Renal cortex interstitium (tissue), 15 donors: ENCODE measurements around the gene CABCOCO1. TPM values are rescaled to one million over a fixed set of nuclear protein-coding genes. Genes with fewer than 3 reads are reported as not detected.

Source experiments
- DNase-seq, 11 donors: peaks; one replicate each; pipeline ENCODE4 v3.0.0-alpha.2; 2013; ENCODE audit warnings: low read depth in 9 of 11, low spot score in 4 of 11; ENCODE audit errors: extremely low read depth in 1 of 11
- long read RNA-seq, 16 experiments: transcript quantifications; one replicate each; lab custom pipeline, GENCODE V29; 2026
- polyA plus RNA-seq, 3 donors: library from polyadenylated mRNA; unstranded; fragments of 120-200 nt; gene quantifications; one replicate each; pipeline ENCODE4 v1.2.1, GENCODE V29; 2013; ENCODE audit not compliant: insufficient read length in 3 of 3

CABCOCO1 gene, protein sequence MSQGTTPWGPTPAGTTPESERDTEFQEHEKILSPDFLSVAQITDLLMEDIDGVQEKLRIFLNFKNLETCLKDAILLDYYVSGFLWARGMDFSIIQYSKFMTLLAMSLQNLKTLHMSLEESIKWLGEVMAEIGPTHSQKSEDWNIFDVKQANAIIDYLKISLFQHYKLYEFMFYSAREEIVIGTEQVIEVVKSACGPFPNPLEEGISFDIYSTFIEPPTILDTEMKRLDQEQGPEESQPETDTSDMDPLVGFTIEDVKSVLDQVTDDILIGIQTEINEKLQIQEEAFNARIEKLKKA
- 1 to 10 TPM; 1.7 to 2.6 (median 1.9) TPM for polyA plus RNA-seq
- long read RNA-seq, donor 1 = 0 reads
- long read RNA-seq, donor 2 = 0 reads
- long read RNA-seq, donor 3 = 0 reads
- long read RNA-seq, donor 4 = 0 reads
- long read RNA-seq, donor 5 = 0 reads
- long read RNA-seq, donor 6 = 0 reads
- long read RNA-seq, donor 7 = 0 reads
- long read RNA-seq, donor 8 = 0 reads
- long read RNA-seq, donor 9 = 0 reads
- long read RNA-seq, donor 10, partial matches to known transcripts = 0 of 1 reads
- long read RNA-seq, donor 10, other reads (novel, unspliced or antisense) = 0 of 1 reads
- long read RNA-seq, donor 11, partial matches to known transcripts = 0 of 2 reads
- long read RNA-seq, donor 11, other reads (novel, unspliced or antisense) = 0 of 2 reads
- long read RNA-seq, donor 12 = 0 reads
- long read RNA-seq, donor 13 = 0 reads
- long read RNA-seq, donor 14 = 0 reads
- long read RNA-seq, donor 15 = 0 reads
- long read RNA-seq, donor 16 = 0 reads

DNA sequence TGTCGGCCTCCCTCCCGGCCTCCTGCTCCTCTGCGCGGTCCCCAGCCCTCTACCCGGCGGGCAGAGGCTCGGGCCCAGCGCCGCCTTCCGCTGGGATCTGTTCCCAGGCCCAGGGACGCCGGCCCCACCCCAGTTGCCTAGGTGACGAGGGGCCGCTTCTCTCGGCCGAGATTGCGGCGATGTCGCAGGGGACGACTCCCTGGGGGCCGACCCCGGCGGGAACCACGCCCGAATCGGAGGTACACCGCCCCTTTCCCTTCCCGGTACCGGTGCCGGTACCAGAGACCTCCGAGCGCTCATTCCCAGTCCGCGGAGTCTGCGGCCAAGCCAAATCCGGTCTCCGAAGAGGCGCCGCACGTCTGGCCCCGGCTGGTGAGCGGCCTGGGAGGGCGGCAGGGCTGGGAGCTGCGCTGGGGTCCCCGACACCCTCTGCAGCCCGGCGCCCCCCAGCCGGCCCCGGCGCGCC is at the start of gene CABCOCO1:
CABCOCO1 (plus strand) TSS at position 136 of the 466 bp plus-strand sequence; CDS start at position 180, 44 bp downstream.
- peak; percentile 28 to 75 (median 59) for DNase-seq

DNA sequence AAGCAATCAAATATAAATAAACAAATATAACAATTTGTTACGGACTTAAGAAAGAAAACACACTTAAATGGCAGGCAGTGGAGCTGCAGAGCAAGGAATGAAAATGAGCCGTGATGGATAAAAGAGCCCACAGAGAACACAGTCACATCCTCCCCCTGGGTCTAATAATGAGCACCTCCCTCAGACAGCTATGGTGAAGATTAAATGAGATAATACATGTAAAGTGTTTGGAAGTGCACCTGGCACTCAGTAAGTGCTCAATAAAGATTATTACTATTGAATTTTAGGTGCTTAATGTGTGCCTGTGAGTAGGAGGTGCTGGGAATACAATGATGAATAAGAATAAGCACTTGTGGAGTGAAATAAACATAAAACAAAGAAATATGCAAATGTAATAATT is 49.1 kb upstream of the CABCOCO1 start:
- DNase-seq = no peak

DNA sequence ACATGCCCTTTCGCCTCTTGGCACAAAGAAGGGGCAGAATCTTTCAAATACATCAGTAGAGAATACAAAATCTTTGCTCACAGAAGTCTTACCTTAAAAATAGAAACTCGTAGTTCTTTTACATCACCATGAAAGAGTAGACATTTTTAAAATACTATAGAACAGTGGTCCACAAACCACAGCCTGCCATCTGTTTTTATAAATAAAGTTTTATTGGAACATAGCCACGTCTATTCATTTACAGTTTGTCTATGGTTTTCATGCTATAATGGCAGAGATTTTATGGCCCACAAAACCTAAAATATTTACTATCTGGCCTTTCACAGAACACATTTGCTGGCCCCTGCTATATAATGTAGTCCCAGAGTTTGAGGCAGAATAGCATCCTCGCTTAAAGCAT is 46.1 kb upstream of the CABCOCO1 start:
- no peak for DNase-seq

DNA sequence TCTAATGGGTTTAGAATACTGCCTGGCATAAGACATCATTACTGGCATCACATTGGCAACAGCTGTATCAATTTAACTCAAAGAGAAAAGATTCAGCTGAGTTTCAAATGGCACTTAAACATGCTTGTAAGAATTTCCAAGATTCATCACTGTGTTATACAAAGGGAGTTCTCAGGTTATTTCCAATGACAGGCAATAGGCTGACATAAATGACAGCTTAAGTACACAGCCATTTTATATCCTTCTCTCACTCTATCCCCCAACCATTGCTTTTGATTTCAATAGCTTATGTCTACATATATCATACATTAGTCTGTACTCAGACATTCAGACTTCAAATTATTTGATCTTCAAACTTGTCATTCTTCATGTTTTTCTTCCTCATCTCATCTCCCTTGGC is 45.5 kb upstream of the CABCOCO1 start:
- DNase-seq = no peak

DNA sequence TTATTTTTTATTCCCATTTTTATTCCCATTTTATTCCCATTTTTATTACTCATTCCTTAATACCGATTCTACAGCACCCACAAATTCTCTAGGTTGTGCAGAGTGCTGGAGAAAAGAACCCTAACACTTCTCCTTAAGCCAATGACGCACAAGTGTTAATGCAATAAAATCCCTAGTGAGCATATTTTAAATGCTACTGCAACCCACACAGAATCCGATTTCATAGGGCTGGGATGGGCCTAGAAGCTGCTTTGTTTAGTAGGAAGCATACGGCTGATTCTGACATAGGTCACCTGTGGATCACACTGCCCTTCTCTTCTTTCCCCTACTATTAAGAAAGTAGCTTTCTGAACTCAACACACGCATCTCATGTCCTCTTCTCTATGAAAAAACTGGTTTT is 45.1 kb upstream of the CABCOCO1 start:
- DNase-seq = no peak

DNA sequence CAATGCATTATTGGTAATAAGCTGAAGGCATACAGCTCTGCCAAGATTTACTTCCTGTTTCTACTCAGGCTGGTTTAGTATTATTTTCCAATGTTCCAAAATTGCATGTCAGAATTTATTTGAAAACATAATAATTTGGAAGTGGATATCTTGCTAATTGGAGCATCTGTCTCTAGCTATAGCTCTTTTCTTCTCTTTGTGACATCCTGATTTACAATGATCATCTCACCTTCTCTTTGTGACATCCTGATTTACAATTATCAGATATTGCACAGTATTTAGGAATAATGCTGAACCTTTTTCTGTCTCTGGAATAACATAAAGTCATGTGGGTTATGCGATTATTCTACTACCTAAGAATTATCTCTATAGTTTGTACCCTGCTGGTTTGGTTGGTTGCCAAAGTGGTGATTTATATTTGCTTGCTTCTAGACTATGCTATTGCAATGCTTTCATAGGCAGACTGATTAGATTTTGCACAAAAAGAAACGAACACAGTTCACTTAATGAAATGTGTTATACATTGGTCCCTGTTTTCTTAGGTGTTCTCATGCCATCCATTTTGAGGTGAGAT is 44.3 kb upstream of the CABCOCO1 start:
- no peak for DNase-seq

DNA sequence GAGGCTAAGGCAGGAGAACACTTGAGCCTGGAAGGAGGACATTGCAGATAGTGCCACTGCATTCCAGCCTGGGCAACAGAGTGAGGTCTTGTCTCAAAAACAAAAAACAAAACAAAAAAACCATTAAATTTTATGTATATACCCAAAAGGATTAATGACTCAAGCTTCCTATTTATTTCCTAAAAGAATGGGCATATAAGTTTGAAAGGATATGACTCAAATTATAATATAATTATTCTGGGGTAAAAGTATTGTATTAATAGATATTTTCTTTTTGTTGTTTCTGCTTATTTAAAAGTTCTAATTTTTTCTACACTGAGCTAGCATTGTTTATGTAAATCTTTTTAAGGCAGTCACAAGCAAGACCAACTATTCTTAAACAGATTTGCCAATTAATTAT is 42.2 kb upstream of the CABCOCO1 start:
- DNase-seq = no peak

DNA sequence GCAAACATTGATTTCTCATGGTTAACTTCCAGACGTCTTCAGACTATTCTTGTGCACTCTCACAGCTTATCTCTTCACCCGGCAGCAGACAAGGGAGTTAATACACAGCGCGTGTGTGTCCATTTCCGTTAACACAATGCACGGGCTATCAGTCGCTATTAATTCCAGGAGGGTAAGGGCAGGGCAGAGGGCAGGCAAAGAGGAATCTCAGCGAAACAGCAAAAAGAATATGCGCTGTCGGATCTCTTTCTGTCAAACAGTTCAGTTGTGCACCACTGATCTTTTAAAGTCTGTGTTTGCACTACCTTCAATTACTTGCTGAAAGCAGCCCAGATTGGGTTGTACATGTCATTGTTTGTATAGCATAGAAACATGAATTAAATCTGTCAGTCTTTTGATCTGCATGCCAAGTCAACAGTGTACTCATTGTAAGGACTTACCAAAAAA is 41.1 kb upstream of the CABCOCO1 start:
- DNase-seq = no peak

DNA sequence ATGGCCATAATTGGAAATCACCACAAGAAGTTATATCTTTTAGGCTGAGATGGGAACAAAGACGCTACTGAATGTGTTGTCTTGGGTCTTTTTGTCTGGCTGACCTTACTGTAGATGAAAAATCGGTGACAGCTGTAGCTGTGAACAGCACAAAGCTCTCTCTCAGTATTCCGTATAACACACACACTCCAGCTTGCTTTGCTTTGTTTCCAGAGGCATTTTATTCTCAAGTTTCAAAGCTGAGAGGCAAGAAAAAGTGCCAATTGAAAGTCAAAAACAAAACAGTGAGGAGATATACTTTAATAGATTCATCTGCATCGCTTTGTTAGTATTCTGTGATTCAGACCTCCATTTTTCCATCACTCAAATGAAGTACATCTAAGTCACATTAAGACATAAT is 39.6 kb upstream of the CABCOCO1 start:
- no peak for DNase-seq

DNA sequence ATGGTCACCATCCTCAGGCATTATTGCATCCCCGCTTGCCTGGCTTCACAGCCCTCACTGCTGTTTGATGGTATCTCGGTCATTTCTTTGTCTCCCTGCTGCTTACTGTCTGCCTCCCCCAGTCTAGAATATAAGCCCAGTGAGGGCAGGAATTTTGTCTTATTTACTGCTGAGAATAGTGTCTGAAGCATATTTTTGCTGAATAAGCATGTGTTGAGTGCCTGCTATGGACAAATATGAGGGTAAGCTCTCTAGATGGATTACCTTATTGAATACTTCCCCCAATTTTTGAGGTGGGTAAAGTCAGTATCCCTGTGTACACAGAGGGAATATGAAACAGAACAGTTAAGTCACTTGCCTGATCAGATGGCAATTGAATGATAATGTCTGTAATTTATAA is 36.5 kb upstream of the CABCOCO1 start:
- DNase-seq = no peak

DNA sequence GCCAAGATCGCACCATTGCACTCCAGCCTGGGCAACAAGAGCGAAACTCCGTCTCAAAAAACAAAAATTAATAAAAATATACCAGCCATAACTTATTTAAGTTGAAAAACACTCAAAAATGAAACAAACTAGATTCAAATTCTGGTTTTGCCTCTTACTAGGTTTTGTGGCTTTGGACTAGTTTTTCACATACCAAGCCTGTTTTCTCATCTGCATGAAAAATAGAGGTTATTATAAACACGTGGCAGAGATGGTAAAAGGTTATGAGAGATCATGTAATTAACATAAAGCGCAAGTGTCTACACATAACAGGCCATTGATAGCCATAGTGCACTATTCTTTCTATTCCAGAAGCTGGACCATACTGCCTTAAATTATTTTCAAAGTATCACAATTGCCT is 35.5 kb upstream of the CABCOCO1 start:
- DNase-seq = no peak

DNA sequence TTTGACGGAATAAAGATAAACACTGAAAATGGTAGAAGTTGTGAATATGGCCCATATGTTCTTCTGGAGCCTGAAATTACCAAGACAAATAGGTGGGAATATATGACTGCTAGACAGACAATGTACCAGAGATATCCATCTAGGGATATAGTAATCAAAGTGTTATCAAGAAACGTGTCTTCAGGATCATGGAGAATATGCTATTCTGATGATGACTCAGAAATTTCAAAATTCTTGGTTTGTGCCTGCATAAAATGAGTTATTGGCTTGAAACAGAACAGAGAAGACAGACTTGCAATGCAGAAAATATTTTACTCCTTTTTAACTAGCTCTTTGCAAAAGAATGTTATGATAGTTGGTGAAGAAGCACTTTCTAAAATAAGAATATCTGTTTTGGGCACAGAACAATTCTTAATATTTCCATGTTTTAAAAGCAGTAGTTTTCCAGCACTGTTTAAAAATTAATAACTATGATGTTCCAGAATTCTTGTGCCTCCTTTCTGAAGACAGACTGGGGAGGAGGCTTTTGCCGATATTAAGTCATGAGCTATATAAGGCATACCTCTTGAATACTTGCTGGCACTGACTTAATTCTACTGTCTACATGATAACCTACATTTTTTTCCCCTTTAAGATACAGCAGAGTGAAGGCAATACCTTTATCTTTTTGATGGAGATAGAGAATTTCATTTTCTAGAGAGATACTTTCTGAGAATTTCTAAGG is 34.4 kb upstream of the CABCOCO1 start:
- DNase-seq = no peak

DNA sequence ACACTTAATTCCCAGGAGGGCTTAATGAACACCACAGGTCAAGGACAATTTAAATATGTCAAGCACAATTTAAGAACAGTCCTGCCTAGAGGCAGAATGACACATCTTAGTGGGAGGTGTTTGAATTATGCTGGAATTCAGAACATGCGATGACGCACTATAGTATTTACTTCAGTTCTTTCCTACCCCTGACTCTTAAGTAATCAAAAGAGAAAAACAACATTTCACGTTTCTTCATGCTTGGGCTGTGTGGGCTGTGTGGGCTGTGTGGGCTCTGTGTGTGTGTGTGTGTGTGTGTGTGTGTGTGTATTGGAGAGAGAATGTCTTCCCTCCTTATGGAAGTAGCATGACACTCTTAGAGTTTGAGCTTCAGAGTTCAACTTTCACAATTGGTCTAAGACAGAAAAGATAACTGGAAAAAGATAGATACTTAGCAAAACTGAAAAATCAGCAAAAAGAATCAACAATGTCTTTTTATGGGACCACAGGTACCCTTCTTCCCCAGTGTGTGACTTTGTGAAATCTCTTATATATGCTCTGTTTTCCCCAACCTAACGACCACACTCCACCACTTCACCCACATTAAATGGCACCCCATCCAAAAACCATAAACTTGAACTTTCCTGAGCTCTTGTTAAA is 33.7 kb upstream of the CABCOCO1 start:
- peak in 3 of 11 donors; percentile 44 to 60 (median 52) for DNase-seq

DNA sequence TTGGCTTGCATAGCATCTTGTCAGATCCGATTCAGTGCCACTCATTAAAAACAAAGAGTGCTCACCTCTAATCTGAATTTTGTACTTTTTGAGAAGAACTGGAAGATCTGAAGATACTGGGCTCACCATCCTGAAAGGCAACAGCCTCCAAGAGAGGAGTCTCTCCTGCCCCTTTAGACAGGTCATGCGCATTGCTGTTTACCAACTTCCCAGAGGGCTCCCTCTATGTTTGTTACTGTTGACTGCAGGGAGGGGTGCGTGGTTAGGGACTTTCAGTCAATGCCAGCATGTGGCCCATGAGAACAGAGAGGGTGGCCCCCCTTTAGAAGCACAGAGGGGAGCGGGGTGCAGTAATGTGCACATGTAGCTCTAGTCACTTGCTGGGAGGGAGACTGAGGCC is 33.2 kb upstream of the CABCOCO1 start:
- no peak for DNase-seq

DNA sequence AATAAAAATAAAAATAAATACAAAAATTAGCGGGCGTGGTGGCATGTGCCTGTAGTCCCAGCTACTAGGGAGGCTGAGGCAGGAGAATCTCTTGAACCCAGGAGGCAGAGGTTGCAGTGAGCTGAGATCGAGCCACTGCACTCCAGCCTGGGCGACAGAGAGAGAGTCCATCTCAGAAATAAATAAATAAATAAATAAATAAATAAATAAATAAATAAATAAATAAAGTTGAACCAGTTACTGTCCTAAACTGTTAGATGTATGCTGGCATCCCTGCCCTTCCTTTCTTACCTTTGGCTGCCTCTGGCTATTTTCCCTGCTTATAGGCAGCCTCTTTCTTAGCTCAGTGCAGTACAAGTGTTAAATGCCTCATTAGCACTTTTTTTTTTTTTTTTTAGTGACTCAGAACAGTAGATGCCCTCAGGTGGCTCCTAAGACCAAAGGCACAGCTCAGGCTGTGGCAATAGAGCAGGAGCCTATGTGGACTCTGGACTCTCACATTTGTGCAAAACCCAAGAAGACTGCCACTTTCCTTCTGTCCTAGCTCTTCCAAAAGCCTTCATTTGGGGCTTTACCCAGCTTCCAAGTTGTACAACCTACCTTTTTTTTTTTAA is 30.6 kb upstream of the CABCOCO1 start:
- DNase-seq = no peak

DNA sequence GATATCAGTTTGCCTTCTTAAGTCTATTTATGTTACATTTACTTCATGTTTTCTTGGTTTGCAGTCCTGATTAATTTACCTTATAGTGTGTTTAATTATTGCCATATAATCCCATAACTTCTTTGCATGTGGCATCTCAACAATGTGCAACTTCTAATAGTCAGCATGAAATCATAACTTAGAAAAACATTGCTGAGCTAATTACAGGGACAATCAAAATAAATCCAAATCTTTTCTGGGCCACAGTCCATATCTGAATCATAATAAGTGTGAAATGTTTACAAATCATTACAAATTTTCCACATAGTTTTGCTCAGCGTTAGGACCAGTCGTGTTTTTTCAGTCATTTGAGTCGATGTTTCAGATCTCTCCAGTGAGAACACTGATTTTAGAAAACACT is 29.1 kb upstream of the CABCOCO1 start:
- DNase-seq = no peak

DNA sequence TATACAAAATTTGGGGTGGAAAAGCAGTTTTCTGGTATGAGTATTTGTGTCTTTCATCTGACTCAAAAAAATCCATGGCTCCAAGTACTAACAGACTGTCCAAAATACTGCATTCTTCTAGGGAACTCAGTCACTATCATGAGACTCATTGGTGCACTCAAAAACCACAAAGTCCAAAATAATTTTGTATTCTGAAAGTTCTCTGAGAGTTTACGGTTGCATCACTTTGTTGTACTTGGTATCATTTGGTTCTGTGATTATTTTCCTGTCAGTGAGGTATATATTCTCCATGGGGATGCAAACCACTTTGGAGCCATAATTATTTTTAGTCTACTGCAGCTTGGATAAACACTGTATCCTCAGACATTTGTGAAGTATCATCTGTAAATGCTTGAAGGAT is 28.0 kb upstream of the CABCOCO1 start:
- DNase-seq = no peak

DNA sequence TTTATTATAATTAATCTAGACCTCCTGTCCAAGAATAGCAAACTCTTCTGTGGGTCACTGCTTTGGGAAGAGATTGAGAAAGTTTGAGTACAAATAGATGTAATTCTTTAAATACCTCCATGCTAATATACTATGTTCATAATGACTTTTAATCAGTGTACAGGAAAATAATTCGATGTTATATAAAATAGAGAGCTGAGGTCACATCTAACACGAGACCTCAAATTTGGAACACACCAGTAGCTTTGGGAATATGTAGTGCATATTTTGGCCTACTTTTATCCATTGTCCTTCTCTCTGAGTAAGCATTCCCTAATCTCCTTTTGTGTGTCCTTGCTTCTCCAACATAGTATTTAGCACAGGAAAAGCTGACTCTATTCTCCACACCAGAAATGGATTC is 27.3 kb upstream of the CABCOCO1 start:
- DNase-seq = no peak
